GM12873 (cell line): ENCODE results near the gene REC8.
A peak's percentile ranks its signal among the peaks of the same experiment; 100 is the strongest.

Source experiments
- CTCF ChIP-seq: IDR thresholded peaks from 2 replicates; pipeline ENCODE4 v1.5.1; 2012; ENCODE audit warnings: low read depth, mild to moderate bottlenecking, moderate library complexity, low read length, control low read depth; ENCODE audit not compliant: insufficient read depth; ENCODE audit errors: missing control alignments

REC8 gene

GRCh38 chr14:24141097-24141880 lies 30.6 kb upstream of the REC8 start, which contains the start of gene EMC9:
Gene EMC9, minus strand, starts transcription at chr14:24141591. Its CDS starts 287 bp downstream, at chr14:24141304.
- peak; percentile 44 for TF ChIP-seq CTCF

GRCh38 chr14:24143511-24143910 lies 28.4 kb upstream of the REC8 start:
- TF ChIP-seq CTCF = no peak

- TF ChIP-seq CTCF = no peak
These were observed 27.4 kb upstream of the REC8 start for GRCh38 chr14:24144451-24144850.

GRCh38 chr14:24145219-24145618 lies 26.7 kb upstream of the REC8 start:
- TF ChIP-seq CTCF = no peak

GRCh38 chr14:24145690-24146452 lies 26.0 kb upstream of the REC8 start:
- no peak for TF ChIP-seq CTCF

- no peak for TF ChIP-seq CTCF
These were observed 25.4 kb upstream of the REC8 start, which contains the start of gene PSME2 for GRCh38 chr14:24146453-24146977. Gene PSME2, minus strand, starts transcription at chr14:24146610. Its CDS starts 29 bp downstream, at chr14:24146581.
